Cardiac fibroblast (primary cell): ENCODE measurements around the gene CCL14.

Experiments used
- DNase-seq, 2 donors: peaks; one replicate each; pipeline versions ENCODE4 v3.0.0 to v3.0.0-alpha.2; 2010; ENCODE audit warnings: low read depth in 2 of 2
- H3K4me3 ChIP-seq, 2 donors: replicated peaks in 1 of 2; 1 replicate in 1 of 2; 2 replicates in 1 of 2; pipeline ENCODE4 v1.5.1; 2011; ENCODE audit warnings: low read depth in 2 of 2, low read length in 2 of 2, mild to moderate bottlenecking in 2 of 2, moderate library complexity in 1 of 2
- TF ChIP-seq, protein P1 (sequence below): IDR thresholded peaks from one replicate; pipeline ENCODE4 v1.5.1; 2011; ENCODE audit warnings: low read depth, mild to moderate bottlenecking, low read length, inconsistent platforms

The CCL14 gene

DNA sequence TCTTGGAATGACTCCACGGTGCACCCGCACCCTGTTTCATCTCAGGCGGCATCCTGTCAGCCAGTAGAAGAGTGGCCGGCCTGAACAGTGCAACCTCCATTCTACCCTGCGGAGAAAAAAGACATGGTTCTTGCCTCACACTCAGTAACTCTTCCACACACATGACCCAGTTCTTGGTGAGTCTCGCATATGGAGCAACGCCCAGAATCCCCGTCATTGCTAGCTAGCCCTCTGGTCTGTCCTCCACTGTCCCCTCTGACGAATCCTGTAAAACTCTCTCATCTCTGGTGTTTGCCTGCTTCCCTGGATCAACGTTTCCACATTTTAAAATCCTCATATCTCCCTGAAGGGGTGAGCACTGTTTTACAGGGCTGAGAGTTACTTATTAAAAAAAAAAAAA lies 51.8 kb downstream of the CCL14 start:
- no peak overlapping the region for H3K4me3 ChIP-seq
- TF ChIP-seq, protein P1, sequence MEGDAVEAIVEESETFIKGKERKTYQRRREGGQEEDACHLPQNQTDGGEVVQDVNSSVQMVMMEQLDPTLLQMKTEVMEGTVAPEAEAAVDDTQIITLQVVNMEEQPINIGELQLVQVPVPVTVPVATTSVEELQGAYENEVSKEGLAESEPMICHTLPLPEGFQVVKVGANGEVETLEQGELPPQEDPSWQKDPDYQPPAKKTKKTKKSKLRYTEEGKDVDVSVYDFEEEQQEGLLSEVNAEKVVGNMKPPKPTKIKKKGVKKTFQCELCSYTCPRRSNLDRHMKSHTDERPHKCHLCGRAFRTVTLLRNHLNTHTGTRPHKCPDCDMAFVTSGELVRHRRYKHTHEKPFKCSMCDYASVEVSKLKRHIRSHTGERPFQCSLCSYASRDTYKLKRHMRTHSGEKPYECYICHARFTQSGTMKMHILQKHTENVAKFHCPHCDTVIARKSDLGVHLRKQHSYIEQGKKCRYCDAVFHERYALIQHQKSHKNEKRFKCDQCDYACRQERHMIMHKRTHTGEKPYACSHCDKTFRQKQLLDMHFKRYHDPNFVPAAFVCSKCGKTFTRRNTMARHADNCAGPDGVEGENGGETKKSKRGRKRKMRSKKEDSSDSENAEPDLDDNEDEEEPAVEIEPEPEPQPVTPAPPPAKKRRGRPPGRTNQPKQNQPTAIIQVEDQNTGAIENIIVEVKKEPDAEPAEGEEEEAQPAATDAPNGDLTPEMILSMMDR: no peak

More for the DNA sequence above, 51.8 kb downstream of the CCL14 start:
- DNase-seq: peak; percentile 28 to 50
